ENCODE data around the gene SNRPN. TPM values are rescaled to one million over a fixed set of nuclear protein-coding genes. Genes with fewer than 3 reads are reported as not detected.

SNRPN gene
- total and polyA plus RNA-seq, 9 of the 15 experiments (the other 6 are each of a cell fraction or from before 2014, with no cell fraction given), result 0.04 to 0.78 (median 0.23) TPM; not detected in 2

DNA sequence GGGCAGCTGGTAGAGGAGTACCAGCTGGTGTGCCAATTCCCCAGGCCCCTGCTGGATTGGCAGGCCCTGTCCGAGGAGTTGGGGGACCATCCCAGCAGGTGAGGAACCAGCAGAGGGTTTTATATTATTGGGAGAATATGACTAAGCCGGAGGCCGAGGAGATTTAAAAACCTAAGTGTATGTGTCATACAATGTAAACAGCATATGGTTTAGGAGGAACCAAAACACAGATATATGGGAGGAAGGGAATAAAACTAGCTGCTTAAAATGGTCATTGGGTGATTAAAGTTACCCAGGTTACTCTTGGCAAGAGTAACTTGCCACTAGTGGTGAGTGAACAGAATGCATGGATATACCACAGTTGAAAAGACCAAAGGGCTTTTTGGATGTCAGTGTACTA is 22.1 kb downstream of the SNRPN start:
- Histone ChIP-seq H3K27me3 (ENCODE audit: control insufficient read depth in 2 of 2, insufficient read depth in 2 of 2, low read length in 2 of 2) (no peaks in the 10 kb centered on the region), H3K4me1 (replicated peaks in 1 of 2; ENCODE audit: control insufficient read depth in 2 of 2, insufficient read depth in 2 of 2, low read length in 2 of 2) (no peaks in the 10 kb centered on the region), H3K9me3 (replicated peaks; ENCODE audit: control insufficient read depth, insufficient read depth, low read depth, low read length) (no peaks in the 10 kb centered on the region), H3K9ac (ENCODE audit: insufficient read depth in 1 of 2, low read depth in 2 of 2, low read length in 2 of 2) (no peak overlapping the region), H3K27ac (ENCODE audit: extremely low read depth, low read depth, low read length) (no peak overlapping the region), H3K4me2 (ENCODE audit: insufficient read depth, low read length) (no peak overlapping the region), H3K4me3 (no peak overlapping the region), H3K36me3 (ENCODE audit: control insufficient read depth, insufficient read depth, low read length) (no peaks in the 10 kb centered on the region), H2AFZ (ENCODE audit: low read depth, low read length) (no peak overlapping the region), H4K20me1 (replicated peaks; ENCODE audit: control insufficient read depth, insufficient read depth, low read length) (no peaks in the 10 kb centered on the region), H3K9me1 (ENCODE audit: control insufficient read depth, insufficient read depth, low read length) (no peaks in the 10 kb centered on the region), H3K79me2 (ENCODE audit: control insufficient read depth, insufficient read depth, low read length) (no peaks in the 10 kb centered on the region)
- DNase-seq (ENCODE audit: extremely low read depth in 1 of 4, low spot score in 3 of 4), result no peak
- POLR2A ChIA-PET, result no interaction called here
- intact Hi-C loops (cut with micrococcal nuclease), result no loop called here
- no TSS peak for BruUV-seq (replicated peaks)
- TF ChIP-seq, protein P1, sequence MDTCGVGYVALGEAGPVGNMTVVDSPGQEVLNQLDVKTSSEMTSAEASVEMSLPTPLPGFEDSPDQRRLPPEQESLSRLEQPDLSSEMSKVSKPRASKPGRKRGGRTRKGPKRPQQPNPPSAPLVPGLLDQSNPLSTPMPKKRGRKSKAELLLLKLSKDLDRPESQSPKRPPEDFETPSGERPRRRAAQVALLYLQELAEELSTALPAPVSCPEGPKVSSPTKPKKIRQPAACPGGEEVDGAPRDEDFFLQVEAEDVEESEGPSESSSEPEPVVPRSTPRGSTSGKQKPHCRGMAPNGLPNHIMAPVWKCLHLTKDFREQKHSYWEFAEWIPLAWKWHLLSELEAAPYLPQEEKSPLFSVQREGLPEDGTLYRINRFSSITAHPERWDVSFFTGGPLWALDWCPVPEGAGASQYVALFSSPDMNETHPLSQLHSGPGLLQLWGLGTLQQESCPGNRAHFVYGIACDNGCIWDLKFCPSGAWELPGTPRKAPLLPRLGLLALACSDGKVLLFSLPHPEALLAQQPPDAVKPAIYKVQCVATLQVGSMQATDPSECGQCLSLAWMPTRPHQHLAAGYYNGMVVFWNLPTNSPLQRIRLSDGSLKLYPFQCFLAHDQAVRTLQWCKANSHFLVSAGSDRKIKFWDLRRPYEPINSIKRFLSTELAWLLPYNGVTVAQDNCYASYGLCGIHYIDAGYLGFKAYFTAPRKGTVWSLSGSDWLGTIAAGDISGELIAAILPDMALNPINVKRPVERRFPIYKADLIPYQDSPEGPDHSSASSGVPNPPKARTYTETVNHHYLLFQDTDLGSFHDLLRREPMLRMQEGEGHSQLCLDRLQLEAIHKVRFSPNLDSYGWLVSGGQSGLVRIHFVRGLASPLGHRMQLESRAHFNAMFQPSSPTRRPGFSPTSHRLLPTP (IDR thresholded peaks at IDR 0.05; ENCODE audit: borderline replicate concordance, extremely low read depth, insufficient read length), result no peak
- no peak for TF ChIP-seq SAP30 (IDR thresholded peaks at IDR 0.05; ENCODE audit: borderline replicate concordance, insufficient read depth, low read depth, low read length, poor library complexity, severe bottlenecking)
- no peak for TF ChIP-seq PKNOX1 (IDR thresholded peaks at IDR 0.05)
- no peak for TF ChIP-seq HMG20A (CRISPR knock-in tag; conservative IDR thresholded peaks at IDR 0.05)
- TF ChIP-seq SNRNP70 (optimal IDR thresholded peaks at IDR 0.05; ENCODE audit: low read depth, low read length), result no peak
- TF ChIP-seq SLC30A9 (CRISPR knock-in tag; IDR thresholded peaks at IDR 0.05), result no peak
- no peak for TF ChIP-seq NCOA1 (IDR thresholded peaks at IDR 0.05; ENCODE audit: low read depth)
- TF ChIP-seq CTBP1 (IDR thresholded peaks at IDR 0.05; ENCODE audit: borderline replicate concordance), result no peak
- TF ChIP-seq DEAF1 (CRISPR knock-in tag; IDR thresholded peaks at IDR 0.05), result no peak
- no peak for TF ChIP-seq SMAD1 (IDR thresholded peaks at IDR 0.05; ENCODE audit: low read depth, low read length, partially characterized antibody)
- no peak for TF ChIP-seq SMARCE1 (IDR thresholded peaks at IDR 0.05)
- no peak for TF ChIP-seq U2AF1 (optimal IDR thresholded peaks at IDR 0.05; ENCODE audit: low read depth, low read length)
- no peak for TF ChIP-seq EZH2 (IDR thresholded peaks at IDR 0.05; ENCODE audit: borderline replicate concordance, low read depth, low read length)
- no peak for TF ChIP-seq PHF20 (IDR thresholded peaks at IDR 0.05; ENCODE audit: partially characterized antibody)
- TF ChIP-seq ZNF395 (CRISPR knock-in tag; IDR thresholded peaks at IDR 0.05), result no peak
- TF ChIP-seq ZNF76 (CRISPR knock-in tag; IDR thresholded peaks at IDR 0.05; ENCODE audit: borderline replicate concordance), result no peak
- TF ChIP-seq ZNF143 (CRISPR knock-in tag; IDR thresholded peaks at IDR 0.05), result no peak
- in situ Hi-C loops (cut with MboI), result no loop called here
- no peak for ATAC-seq
- WGBS (ENCODE audit: insufficient coverage, low coverage, missing lambda C conversion rate), result 0% methylated on average over 3 of the region's 3 CpGs
- FAIRE-seq, result no peak
- CTCF ChIA-PET (ENCODE audit: low intra/inter-chr PET ratio), result no interaction called here
